CD14-positive monocyte (primary cell): ENCODE measurements around the gene DDX39A. TPM values are rescaled to one million over a fixed set of nuclear protein-coding genes. Genes with fewer than 3 reads are reported as not detected.
A peak's percentile ranks its signal among the peaks of the same experiment; 100 is the strongest.

Experiments used
- DNase-seq, 3 donors: peaks; one replicate each; pipeline ENCODE4 v3.0.0-alpha.2; 2011 to 2022
- H2AFZ ChIP-seq: 2 replicates; pipeline ENCODE4 v1.6.0; 2012; ENCODE audit warnings: mild to moderate bottlenecking, low read depth, low read length, inconsistent platforms; ENCODE audit not compliant: insufficient read depth, poor library complexity, severe bottlenecking
- H3K27ac ChIP-seq, 2 donors: 1 replicate in 1 of 2; 2 replicates in 1 of 2; pipeline ENCODE4 v1.5.1; 2012 to 2013; ENCODE audit warnings: low read length in 2 of 2, control low read depth in 1 of 2, inconsistent platforms in 1 of 2, low read depth in 1 of 2, mild to moderate bottlenecking in 1 of 2
- H3K27me3 ChIP-seq, 2 donors: one replicate each; pipeline versions ENCODE4 v1.6.0 to v1.6.1; 2011 to 2013; ENCODE audit warnings: low read length in 2 of 2; ENCODE audit not compliant: control insufficient read depth in 2 of 2, insufficient read depth in 2 of 2
- H3K36me3 ChIP-seq, 2 donors: replicated peaks in 1 of 2; 1 replicate in 1 of 2; 2 replicates in 1 of 2; pipeline versions ENCODE4 v1.5.1 to v1.6.1; 2012 to 2013; ENCODE audit warnings: low read length in 2 of 2, control low read depth in 1 of 2, inconsistent platforms in 1 of 2, mild to moderate bottlenecking in 1 of 2; ENCODE audit not compliant: insufficient read depth in 2 of 2, control insufficient read depth in 1 of 2
- H3K4me1 ChIP-seq, 2 donors: 1 replicate in 1 of 2; 2 replicates in 1 of 2; pipeline versions ENCODE4 v1.5.1 to v1.6.1; 2012 to 2013; ENCODE audit warnings: low read length in 2 of 2, control low read depth in 1 of 2, inconsistent platforms in 1 of 2, mild to moderate bottlenecking in 1 of 2, moderate library complexity in 1 of 2; ENCODE audit not compliant: insufficient read depth in 2 of 2, control insufficient read depth in 1 of 2
- H3K4me2 ChIP-seq: replicated peaks from 2 replicates; pipeline ENCODE3; 2012; ENCODE audit warnings: low read length, moderate library complexity, mild to moderate bottlenecking; ENCODE audit not compliant: poor library complexity, severe bottlenecking; ENCODE audit errors: extremely low read depth
- H3K4me3 ChIP-seq, 3 experiments: fragments of 200-600 bp in 1 of 3; sonication (generic) in 1 of 3; replicated peaks in 1 of 3; 1 replicate in 2 of 3; 2 replicates in 1 of 3; pipeline ENCODE4 v1.5.1; 2011 to 2013; ENCODE audit warnings: low read length in 3 of 3, mild to moderate bottlenecking in 3 of 3, control low read depth in 2 of 3, low read depth in 2 of 3, inconsistent platforms in 1 of 3, moderate library complexity in 1 of 3
- H3K79me2 ChIP-seq: 2 replicates; pipeline ENCODE4 v1.6.0; 2012; ENCODE audit warnings: mild to moderate bottlenecking, control low read depth, inconsistent platforms, low read length, moderate library complexity; ENCODE audit not compliant: insufficient read depth
- H3K9ac ChIP-seq: 2 replicates; pipeline ENCODE4 v1.6.0; 2017; ENCODE audit warnings: low read length, mild to moderate bottlenecking; ENCODE audit not compliant: insufficient read depth, poor library complexity, severe bottlenecking
- H3K9me3 ChIP-seq, 2 donors: replicated peaks in 1 of 2; 1 replicate in 1 of 2; 2 replicates in 1 of 2; pipeline versions ENCODE4 v1.5.1 to v1.6.1; 2012 to 2013; ENCODE audit warnings: low read length in 2 of 2, control low read depth in 1 of 2; ENCODE audit not compliant: control insufficient read depth in 1 of 2, insufficient read depth in 1 of 2
- H4K20me1 ChIP-seq: 2 replicates; pipeline ENCODE4 v1.6.0; 2012; ENCODE audit warnings: mild to moderate bottlenecking, low read length, control low read depth, moderate library complexity; ENCODE audit not compliant: insufficient read depth
- H3K27ac Mint-ChIP-seq, 7 donors: one replicate each; pipeline ENCODE4 v1.8.0; 2020; ENCODE audit warnings: mild to moderate bottlenecking in 7 of 7, mixed read lengths in 7 of 7, moderate library complexity in 6 of 7, inconsistent platforms in 2 of 7
- H3K27me3 Mint-ChIP-seq, 3 donors: one replicate each; pipeline ENCODE4 v1.8.0; 2021 to 2022; ENCODE audit warnings: low read depth in 3 of 3, mild to moderate bottlenecking in 3 of 3, mixed read lengths in 3 of 3, moderate library complexity in 3 of 3, inconsistent platforms in 1 of 3
- H3K36me3 Mint-ChIP-seq, 2 donors: one replicate each; pipeline ENCODE4 v1.8.0; 2020; ENCODE audit warnings: mixed read lengths in 2 of 2, inconsistent platforms in 1 of 2, mild to moderate bottlenecking in 1 of 2
- H3K4me1 Mint-ChIP-seq: one replicate; pipeline ENCODE4 v1.8.0; 2020; ENCODE audit warnings: mild to moderate bottlenecking, mixed read lengths
- H3K4me3 Mint-ChIP-seq, 2 donors: one replicate each; pipeline ENCODE4 v1.8.0; 2020; ENCODE audit warnings: mild to moderate bottlenecking in 2 of 2, mixed read lengths in 2 of 2, moderate library complexity in 1 of 2
- H3K9me3 Mint-ChIP-seq, 7 donors: one replicate each; pipeline ENCODE4 v1.8.0; 2020 to 2022; ENCODE audit warnings: mixed read lengths in 7 of 7, mild to moderate bottlenecking in 6 of 7, moderate library complexity in 6 of 7, inconsistent platforms in 2 of 7
- WGBS: methylation state at CpG from one replicate; pipeline ENCODE4 v1.1.5; 2013; ENCODE audit warnings: missing lambda C conversion rate; ENCODE audit not compliant: insufficient coverage; 5-methylcytosine and 5-hydroxymethylcytosine counted together
- intact Hi-C, 2 donors: fragments of 100-400 bp; cut with micrococcal nuclease; formaldehyde crosslinking; loops; one replicate each; pipeline versions ENCODE4 v1.15.0 to v1.15.1; 2023
- polyA plus RNA-seq, 3 donors: library from polyadenylated mRNA; depleted of rRNA in 1 of 3; unstranded in 2 of 3; stranded (reverse) in 1 of 3; fragments of 300-500 nt in 2 of 3; fragments of >200 nt in 1 of 3; fragmentation: Illumina TruSeq in 2 of 3; gene quantifications; 1 replicate in 2 of 3; 2 replicates in 1 of 3; pipeline ENCODE4 v1.2.3, GENCODE V29; 2012 to 2021
- TF ChIP-seq, protein P1 (sequence below): fragments of 200-600 bp; IDR thresholded peaks from one replicate; pipeline ENCODE4 v1.8.0; 2022; ENCODE audit warnings: antibody characterized with exemption, mild to moderate bottlenecking

The DDX39A gene
- polyA plus RNA-seq, 3 donors: 78.7 to 187 (median 83.5) TPM

DNA sequence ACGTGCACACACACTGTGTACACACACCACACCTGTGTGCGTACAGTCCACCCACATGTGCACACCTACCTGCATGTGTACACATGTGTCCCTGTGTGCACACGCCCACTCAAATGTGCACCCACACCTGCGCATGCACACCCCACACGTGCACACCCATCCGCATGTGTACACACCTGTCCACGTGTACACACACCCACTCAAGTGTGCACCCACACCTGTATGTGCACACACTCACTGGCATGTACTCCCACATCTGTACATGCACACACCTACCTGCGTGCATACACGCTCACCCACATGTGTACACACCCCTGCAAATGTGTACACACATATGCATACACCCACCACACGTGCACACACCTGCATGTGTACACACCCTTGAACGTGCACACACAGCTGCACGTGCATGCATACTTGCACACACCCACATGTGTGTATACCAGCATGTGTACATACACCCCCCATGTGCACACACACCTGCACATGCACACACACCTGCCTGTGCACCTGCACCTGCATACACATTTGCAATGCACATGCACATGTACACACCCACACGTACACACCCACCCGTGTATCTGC lies 24.6 kb upstream of the DDX39A start:
- Histone ChIP-seq H3K27ac (no peak overlapping the region), H2AFZ (no peak overlapping the region), H3K9ac (no peak overlapping the region), H3K9me3 (no peaks in the 10 kb centered on the region), H3K4me2 (no peak overlapping the region), H3K4me3 (no peak overlapping the region), H3K79me2 (peaks cover 77% of the 10 kb centered on the region), H3K27me3 (no peaks in the 10 kb centered on the region), H4K20me1 (peaks cover 45% of the 10 kb centered on the region), H3K4me1 (peaks cover 26 to 30% of the 10 kb centered on the region in 2 donors), H3K36me3 (peaks cover 63 to 76% of the 10 kb centered on the region in 2 donors)
- no peaks in the 10 kb centered on the region for H3K27me3 Mint-ChIP-seq
- DNase-seq: no peak
- TF ChIP-seq, protein P1, sequence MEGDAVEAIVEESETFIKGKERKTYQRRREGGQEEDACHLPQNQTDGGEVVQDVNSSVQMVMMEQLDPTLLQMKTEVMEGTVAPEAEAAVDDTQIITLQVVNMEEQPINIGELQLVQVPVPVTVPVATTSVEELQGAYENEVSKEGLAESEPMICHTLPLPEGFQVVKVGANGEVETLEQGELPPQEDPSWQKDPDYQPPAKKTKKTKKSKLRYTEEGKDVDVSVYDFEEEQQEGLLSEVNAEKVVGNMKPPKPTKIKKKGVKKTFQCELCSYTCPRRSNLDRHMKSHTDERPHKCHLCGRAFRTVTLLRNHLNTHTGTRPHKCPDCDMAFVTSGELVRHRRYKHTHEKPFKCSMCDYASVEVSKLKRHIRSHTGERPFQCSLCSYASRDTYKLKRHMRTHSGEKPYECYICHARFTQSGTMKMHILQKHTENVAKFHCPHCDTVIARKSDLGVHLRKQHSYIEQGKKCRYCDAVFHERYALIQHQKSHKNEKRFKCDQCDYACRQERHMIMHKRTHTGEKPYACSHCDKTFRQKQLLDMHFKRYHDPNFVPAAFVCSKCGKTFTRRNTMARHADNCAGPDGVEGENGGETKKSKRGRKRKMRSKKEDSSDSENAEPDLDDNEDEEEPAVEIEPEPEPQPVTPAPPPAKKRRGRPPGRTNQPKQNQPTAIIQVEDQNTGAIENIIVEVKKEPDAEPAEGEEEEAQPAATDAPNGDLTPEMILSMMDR: no peak
- H3K27ac Mint-ChIP-seq: peak overlapping the region in 1 of 7 donors; percentile 33
- intact Hi-C loops: no loop called here
- H3K4me1 Mint-ChIP-seq: peaks cover 28% of the 10 kb centered on the region
- H3K4me3 Mint-ChIP-seq: no peak overlapping the region
- over 99% methylated on average over 12 of the region's 14 CpGs for WGBS
- peaks cover 60 to 77% of the 10 kb centered on the region in 2 donors for H3K36me3 Mint-ChIP-seq
- H3K9me3 Mint-ChIP-seq: no peaks in the 10 kb centered on the region

DNA sequence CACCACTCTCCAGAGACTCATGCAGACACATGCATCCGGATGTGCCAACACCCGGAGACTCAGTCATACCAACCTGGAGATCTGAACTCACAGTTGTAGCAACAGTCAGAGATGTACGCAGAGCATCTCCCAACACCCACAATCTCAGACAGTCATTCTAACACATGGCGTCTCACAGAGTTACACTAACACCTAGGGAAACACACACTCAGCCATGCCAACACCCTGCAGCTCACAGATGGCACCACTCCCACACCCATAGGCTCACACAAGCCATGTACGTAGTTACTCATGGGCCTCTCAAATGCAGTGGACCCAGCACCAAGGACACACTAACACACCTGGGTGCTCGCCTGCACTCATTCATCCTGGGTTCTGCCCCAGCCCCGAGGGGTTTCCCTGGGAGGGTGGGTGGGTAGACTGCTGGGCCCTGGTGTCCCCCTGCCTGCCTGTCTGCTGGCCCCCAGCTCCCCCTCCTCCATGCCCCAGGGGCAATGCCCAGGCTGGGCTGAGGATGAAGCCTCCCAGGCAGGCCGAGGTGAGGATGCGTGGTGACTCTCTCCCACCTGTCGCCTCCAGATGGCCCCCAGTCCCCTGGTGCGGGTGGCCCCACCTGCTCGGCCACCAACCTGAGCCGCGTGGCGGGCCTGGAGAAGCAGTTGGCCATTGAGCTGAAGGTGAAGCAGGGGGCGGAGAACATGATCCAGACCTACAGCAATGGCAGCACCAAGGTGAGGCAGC lies 23.9 kb upstream of the DDX39A start:
- peak overlapping the region in 3 of 7 donors; percentile 9 to 78 (median 71) for H3K27ac Mint-ChIP-seq
- Histone ChIP-seq H3K79me2 (peaks cover 77% of the 10 kb centered on the region), H3K4me1 (peaks cover 32 to 36% of the 10 kb centered on the region in 2 donors), H3K4me3 (no peak overlapping the region), H3K27ac (no peak overlapping the region), H3K9me3 (no peaks in the 10 kb centered on the region), H4K20me1 (peaks cover 38% of the 10 kb centered on the region), H3K4me2 (no peak overlapping the region), H2AFZ (no peak overlapping the region), H3K36me3 (peaks cover 58 to 69% of the 10 kb centered on the region in 2 donors), H3K27me3 (no peaks in the 10 kb centered on the region), H3K9ac (no peak overlapping the region)
- H3K36me3 Mint-ChIP-seq: peaks cover 55 to 70% of the 10 kb centered on the region in 2 donors
- intact Hi-C loops: no loop called here
- H3K4me3 Mint-ChIP-seq: no peak overlapping the region
- no peak for DNase-seq
- TF ChIP-seq, protein P1: no peak
- H3K27me3 Mint-ChIP-seq: no peaks in the 10 kb centered on the region
- peaks cover 34% of the 10 kb centered on the region for H3K4me1 Mint-ChIP-seq
- 99% methylated on average over 12 of the region's 16 CpGs for WGBS
- H3K9me3 Mint-ChIP-seq: no peaks in the 10 kb centered on the region
